Mucosa of descending colon (tissue), 3 donors: ENCODE data around the gene SLIT1. TPM values are rescaled to one million over a fixed set of nuclear protein-coding genes. Genes with fewer than 3 reads are reported as not detected.

Source experiments
- ATAC-seq: fragments of 200-7000 bp; cut with Tn5 transposase; one replicate; pipeline ENCODE4 v1.9.1; 2020; ENCODE audit warnings: mild to moderate bottlenecking, moderate library complexity
- DNase-seq, 3 donors: peaks; one replicate each; pipeline ENCODE4 v3.0.0-alpha.2; 2020
- H3K36me3 ChIP-seq: fragments of 200-600 bp; one replicate; pipeline ENCODE4 v1.8.0; 2021; ENCODE audit warnings: low read depth, mild to moderate bottlenecking
- H3K4me1 ChIP-seq: fragments of 200-600 bp; one replicate; pipeline ENCODE4 v1.8.0; 2021; ENCODE audit warnings: low read depth, mild to moderate bottlenecking
- H3K4me3 ChIP-seq: fragments of 200-600 bp; one replicate; pipeline ENCODE4 v1.8.0; 2021; ENCODE audit warnings: mild to moderate bottlenecking
- H3K9me3 ChIP-seq: fragments of 200-600 bp; one replicate; pipeline ENCODE4 v1.8.0; 2021; ENCODE audit warnings: mild to moderate bottlenecking
- CTCF ChIP-seq: fragments of 200-600 bp; IDR thresholded peaks from one replicate; pipeline ENCODE4 v1.8.0; 2022; ENCODE audit warnings: antibody characterized with exemption, mild to moderate bottlenecking
- intact Hi-C, 2 donors: fragments of 100-400 bp; cut with DNase I in 1 of 2; cut with micrococcal nuclease in 1 of 2; formaldehyde crosslinking; loops; one replicate each; pipeline versions ENCODE4 v1.11.0 to v1.11.1; 2022; cut with DNase I, micrococcal nuclease
- total RNA-seq, 3 donors: library from RNA; stranded (reverse); fragmentation: NEBNext Ultra II Directional in 2 of 3; extraction: Animal tissue kit (Norgen Biotek cat#: 25700) in 2 of 3; gene quantifications; one replicate each; pipeline versions ENCODE4 v1.2.1 to v1.2.4, GENCODE V29; 2021 to 2023
- donor health status: DM: no; HTN: no; CAD: no; lungs with moderate emphysema.
- donor health status: DM: no; HTN: no; CAD: no.
- donor health status: DM: no; HTN: yes; CAD: no.

SLIT1 gene
- total RNA-seq, 3 donors from 2014 or later, result 0.17 to 1.1 (median 0.24) TPM

- intact Hi-C loops, result no loop called here
- Histone ChIP-seq H3K4me3 (no peak overlapping the region), H3K9me3 (no peaks in the 10 kb centered on the region), H3K36me3 (no peaks in the 10 kb centered on the region), H3K4me1 (no peaks in the 10 kb centered on the region)
- TF ChIP-seq CTCF, result no peak
- no peak for ATAC-seq
- DNase-seq, result no peak
Measured at GRCh38 chr10:97109547-97109946, 76.2 kb downstream of the SLIT1 start.

- TF ChIP-seq CTCF, result no peak
Measured at GRCh38 chr10:97107551-97107950, 78.2 kb downstream of the SLIT1 start.

GRCh38 chr10:97106207-97106606 is 79.6 kb downstream of the SLIT1 start:
- Histone ChIP-seq H3K9me3 (no peaks in the 10 kb centered on the region), H3K4me3 (no peak overlapping the region), H3K4me1 (no peaks in the 10 kb centered on the region), H3K36me3 (no peaks in the 10 kb centered on the region)
- ATAC-seq (no peak), DNase-seq (no peak)
- TF ChIP-seq CTCF, result no peak
- intact Hi-C loops, result no loop called here

More at GRCh38 chr10:97107551-97107950, 78.2 kb downstream of the SLIT1 start:
- no peak overlapping the region for H3K4me3 ChIP-seq
- DNase-seq (no peak), ATAC-seq (no peak)
- intact Hi-C loops, result no loop called here
- H3K4me1 ChIP-seq, result no peaks in the 10 kb centered on the region
- H3K9me3 ChIP-seq, result no peaks in the 10 kb centered on the region
- H3K36me3 ChIP-seq, result no peaks in the 10 kb centered on the region

GRCh38 chr10:97105303-97105702 is 80.5 kb downstream of the SLIT1 start:
- intact Hi-C loops, result no loop called here
- TF ChIP-seq CTCF, result no peak
- H3K9me3 ChIP-seq, result no peaks in the 10 kb centered on the region
- ATAC-seq (no peak), DNase-seq (no peak)
- H3K4me1 ChIP-seq, result no peaks in the 10 kb centered on the region
- no peaks in the 10 kb centered on the region for H3K36me3 ChIP-seq
- H3K4me3 ChIP-seq, result no peak overlapping the region

- no peak for ATAC-seq
- H3K4me1 ChIP-seq, result no peaks in the 10 kb centered on the region
- no peak for TF ChIP-seq CTCF
- intact Hi-C loops, result no loop called here
- H3K4me3 ChIP-seq, result no peak overlapping the region
- no peak for DNase-seq
- H3K36me3 ChIP-seq, result no peaks in the 10 kb centered on the region
- H3K9me3 ChIP-seq, result no peaks in the 10 kb centered on the region
Measured at GRCh38 chr10:97103316-97104080, 82.3 kb downstream of the SLIT1 start.
